DMS79 treated with DMSO at 0.1 percent for 48 hours (cell line): ENCODE results near the gene ARRDC5.
"Not testable (repeated sequence)": the region's sequence is repeated elsewhere in the genome, so short reads cannot be mapped to it uniquely, and the experiment has no call there.

Source experiments
- DNase-seq: peaks from one replicate; lab custom pipeline; 2025; lab: John Stamatoyannopoulos, UW

Gene ARRDC5

GRCh38 chr19:4868286-4868834, 34.3 kb downstream of the ARRDC5 start:
- no peak for DNase-seq

GRCh38 chr19:4867534-4868285, 35.0 kb downstream of the ARRDC5 start, which contains the start of gene PLIN3:
Gene PLIN3 (minus strand): TSS chr19:4867667. CDS start chr19:4861394, 6,273 bp downstream.
- peak; percentile 65 for DNase-seq

- no peak for DNase-seq
Measured at GRCh38 chr19:4866595-4867424, 35.9 kb downstream of the ARRDC5 start.

- peak; percentile 70 for DNase-seq
Measured at GRCh38 chr19:4861147-4861546, 41.5 kb downstream of the ARRDC5 start.

GRCh38 chr19:4859697-4860096, 43.0 kb downstream of the ARRDC5 start:
- DNase-seq: no peak

GRCh38 chr19:4856468-4856867, 46.2 kb downstream of the ARRDC5 start:
- DNase-seq: not testable (repeated sequence)

GRCh38 chr19:4853506-4853905, 49.2 kb downstream of the ARRDC5 start:
- DNase-seq: not testable (repeated sequence)

GRCh38 chr19:4852484-4852883, 50.2 kb downstream of the ARRDC5 start:
- no peak for DNase-seq

GRCh38 chr19:4851551-4852290, 51.0 kb downstream of the ARRDC5 start:
- DNase-seq: peak; percentile 72

GRCh38 chr19:4849019-4849418, 53.7 kb downstream of the ARRDC5 start:
- DNase-seq: no peak

GRCh38 chr19:4847190-4847973, 55.3 kb downstream of the ARRDC5 start:
- DNase-seq: no peak

GRCh38 chr19:4845975-4846374, 56.7 kb downstream of the ARRDC5 start:
- DNase-seq: not testable (repeated sequence)

- no peak for DNase-seq
Measured at GRCh38 chr19:4844348-4845179, 58.1 kb downstream of the ARRDC5 start.

- no peak for DNase-seq
Measured at GRCh38 chr19:4843647-4843965, 59.1 kb downstream of the ARRDC5 start.
